Activated CD4-positive, alpha-beta T cell treated with anti-CD3 and anti-CD28 coated beads, Interleukin-2, amount 50 U/mL, for 16 hours (primary cell): ENCODE results near the gene USP16.

ENCODE experiments used
- DNase-seq: peaks from one replicate; pipeline ENCODE4 v3.0.0-alpha.2; 2020

USP16 gene

DNA sequence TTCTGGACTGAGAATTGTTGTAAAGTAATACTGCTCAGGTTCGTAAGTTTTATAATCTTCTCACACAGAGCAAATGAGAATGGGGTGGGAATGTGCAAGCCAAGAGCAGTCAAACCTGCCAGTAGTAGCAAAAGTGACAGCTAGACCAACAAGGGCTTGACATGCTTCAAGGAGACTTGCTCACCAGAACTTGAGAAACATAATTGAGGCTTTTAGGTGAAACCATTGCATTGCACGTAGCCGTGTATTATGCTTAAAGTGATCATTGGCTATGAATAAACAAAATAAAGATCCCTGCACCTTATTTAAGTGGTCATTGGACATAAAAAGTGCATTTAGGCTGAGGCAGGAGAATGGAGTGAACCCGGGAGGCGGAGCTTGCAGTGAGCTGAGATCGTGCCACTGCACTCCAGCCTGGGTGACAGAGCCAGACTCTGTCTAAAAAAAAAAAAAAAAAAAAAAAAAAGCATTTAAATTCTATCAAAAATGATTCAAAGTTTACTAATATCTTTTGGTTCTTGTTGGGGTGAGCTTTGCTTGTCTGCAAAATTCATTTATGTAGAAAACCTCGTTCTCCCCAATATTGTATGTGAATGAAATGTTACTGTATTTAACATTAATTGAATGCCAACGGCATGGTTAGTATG lies 60.8 kb downstream of the USP16 start:
- DNase-seq = no peak

GRCh38 chr21:29091033-29091432 lies 66.6 kb downstream of the USP16 start:
- DNase-seq = peak; percentile 61

- DNase-seq = peak; percentile 39
Observed at GRCh38 chr21:29092102-29092959, 67.9 kb downstream of the USP16 start.

DNA sequence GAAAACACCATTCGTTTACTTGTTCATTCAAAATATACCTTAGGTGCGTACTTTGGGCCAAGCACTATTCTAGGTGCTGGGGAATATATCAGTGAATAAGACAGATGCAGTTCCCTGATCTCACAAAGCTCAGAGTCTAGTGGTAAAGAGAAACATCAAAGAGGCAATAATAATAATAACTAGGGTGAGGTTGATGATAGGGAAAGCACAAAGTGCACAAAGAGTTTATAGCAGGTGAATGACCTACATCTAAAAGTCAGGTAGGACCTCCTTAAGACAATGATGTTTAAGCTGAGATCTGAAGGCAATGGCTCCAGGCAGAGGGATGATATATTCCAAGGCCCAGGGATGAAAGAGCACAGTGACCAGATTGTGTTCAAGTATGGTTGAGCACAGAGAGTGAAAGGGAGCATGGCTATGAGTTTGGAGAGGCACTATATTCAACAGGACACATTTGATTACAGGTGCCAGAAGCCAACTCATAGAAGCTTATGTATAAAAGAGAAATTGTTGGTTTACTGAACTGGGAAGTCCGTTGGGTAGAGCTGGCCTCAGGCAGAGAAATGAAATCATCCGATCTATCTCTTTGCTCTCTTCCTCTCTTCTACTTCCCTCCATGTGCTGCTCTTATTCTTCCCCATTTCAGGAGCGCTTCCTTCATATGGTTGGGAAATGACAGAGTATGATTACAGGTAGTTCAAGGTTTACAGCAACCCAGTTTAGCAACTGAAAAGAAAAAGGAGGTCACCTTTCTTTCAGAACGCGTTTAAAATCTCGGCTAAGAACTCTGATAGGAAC lies 71.9 kb downstream of the USP16 start:
- DNase-seq = no peak

- no peak for DNase-seq
Observed at GRCh38 chr21:29098156-29098555, 73.7 kb downstream of the USP16 start.

DNA sequence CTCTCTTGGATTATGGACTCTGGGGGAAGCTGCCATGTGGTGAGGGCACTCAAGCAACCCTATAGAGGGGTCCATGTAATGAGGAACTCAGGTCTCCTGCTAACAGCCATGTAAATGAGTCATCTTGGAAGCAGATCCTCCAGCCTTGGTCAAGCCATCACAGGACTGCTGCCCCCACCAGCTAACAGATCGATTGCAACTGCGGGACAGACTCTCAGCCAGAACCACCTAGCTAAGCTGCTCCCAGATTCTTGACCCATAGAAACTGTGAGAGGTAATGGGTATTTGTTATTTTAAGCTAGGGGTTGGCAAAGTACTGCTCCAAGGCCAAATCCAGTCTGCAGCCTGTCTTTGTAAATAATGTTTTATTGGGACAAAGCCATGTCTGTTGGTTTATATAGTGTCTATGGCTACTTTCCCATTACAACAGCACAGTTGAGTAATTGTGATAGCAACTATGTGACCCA lies 78.4 kb downstream of the USP16 start:
- no peak for DNase-seq
